Measurements from ENCODE around the gene CD48.
"Not testable (repeated sequence)": the region's sequence is repeated elsewhere in the genome, so short reads cannot be mapped to it uniquely, and the experiment has no call there.

CD48 gene

DNA sequence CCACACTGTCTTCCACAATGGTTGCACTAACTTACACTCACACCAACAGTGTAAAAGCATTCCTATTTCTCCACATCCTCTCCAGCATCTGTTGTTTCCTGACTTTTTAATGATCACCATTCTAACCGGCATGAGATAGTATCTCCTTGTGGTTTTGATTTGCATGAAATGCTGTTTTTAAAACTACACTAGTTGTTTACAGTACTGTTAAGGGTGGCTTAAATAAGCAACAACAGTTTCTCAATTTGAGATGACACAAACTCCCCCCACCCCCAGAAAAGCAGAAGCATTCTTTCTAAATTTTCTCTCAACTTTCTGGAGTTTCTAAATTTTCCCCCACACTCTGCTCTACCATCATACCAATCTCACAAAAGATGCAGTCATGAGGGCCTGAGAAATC is 20.4 kb upstream of the CD48 start:
- H3K4me3 ChIP-seq (ENCODE audit: low read length): no peak overlapping the region
- TF ChIP-seq ZNF274 (IDR thresholded peaks at IDR 0.05; ENCODE audit: low read depth, low read length): no peak

DNA sequence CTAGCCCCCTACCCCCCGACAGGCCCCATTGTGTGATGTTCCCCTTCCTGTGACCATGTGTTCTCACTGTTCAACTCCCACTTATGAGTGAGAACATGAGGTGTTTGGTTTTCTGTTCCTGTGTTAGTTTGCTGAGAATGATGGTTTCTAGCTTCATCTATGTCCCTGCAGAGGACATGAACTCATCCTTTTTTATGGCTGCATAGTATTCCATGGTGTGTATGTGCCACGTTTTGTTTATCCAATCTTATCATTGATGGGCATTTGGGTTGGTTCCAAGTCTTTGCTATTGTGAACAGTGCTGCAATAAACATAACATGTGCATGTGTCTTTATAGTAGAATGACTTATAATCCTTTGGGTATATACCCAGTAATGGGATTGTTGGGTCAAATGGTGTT is 19.9 kb upstream of the CD48 start:
- not testable (repeated sequence) for H3K4me3 ChIP-seq (ENCODE audit: low read length)

DNA sequence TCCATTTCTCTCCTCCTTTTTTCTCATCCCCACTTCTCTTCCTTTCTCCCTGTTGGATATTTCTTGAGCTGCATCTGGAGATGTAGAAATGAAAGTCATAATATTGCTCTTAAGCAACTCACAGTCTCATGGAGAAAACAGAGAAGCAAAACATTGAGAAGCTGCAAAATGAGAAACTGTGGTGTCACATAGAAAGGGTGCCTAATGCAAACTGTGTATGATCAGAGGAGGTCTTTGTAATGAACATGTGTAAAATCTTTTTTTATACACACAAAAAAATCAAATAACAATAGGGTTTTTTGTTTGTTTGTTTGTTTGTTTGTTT is 15.7 kb upstream of the CD48 start:
- TF ChIP-seq ZNF274 (IDR thresholded peaks at IDR 0.05; ENCODE audit: low read depth, low read length): no peak
- H3K4me3 ChIP-seq (ENCODE audit: low read length): no peak overlapping the region

DNA sequence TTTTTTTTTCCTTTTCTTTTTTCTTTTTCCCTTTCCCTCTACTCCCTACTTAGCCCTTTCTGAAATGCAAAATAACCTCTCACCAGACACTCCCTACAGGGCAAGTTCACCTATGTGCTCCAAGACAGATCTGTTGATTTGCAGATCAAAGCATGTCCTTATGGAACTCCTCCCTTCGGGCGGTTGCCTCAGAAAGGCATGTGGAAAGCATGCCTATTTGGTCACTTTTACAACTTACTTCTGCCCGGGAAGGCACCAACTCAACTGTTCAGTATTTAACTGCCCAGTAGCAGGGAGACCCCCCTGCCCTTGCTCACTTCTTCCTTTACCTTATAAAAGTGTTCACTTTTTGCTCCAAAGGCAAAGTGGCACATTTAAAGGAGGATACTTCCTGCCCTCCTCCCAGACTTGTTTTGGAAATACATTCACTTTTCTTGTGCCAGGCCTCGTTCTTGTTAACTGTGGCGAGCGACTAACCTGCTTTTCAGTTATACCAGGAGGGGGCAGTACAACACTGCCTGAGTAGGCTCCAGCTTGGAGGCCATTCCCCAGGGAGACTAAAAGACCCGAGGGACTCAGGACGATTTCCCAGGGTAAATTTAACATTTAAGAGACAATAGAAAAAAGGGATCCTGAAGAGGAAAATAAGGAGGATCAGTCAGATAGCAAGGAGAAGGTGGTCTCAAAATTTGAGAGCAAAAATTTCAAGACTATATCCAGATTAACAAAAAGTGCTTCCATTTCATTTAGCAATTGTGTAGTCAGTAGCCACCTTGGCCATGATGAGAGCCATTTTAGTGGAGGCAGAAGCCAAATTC is 15.1 kb upstream of the CD48 start:
- no peak for TF ChIP-seq ZNF274 (IDR thresholded peaks at IDR 0.05; ENCODE audit: low read depth, low read length)
- peak overlapping the region; percentile 33; the same call in 1 of the 2 replicates for H3K4me3 ChIP-seq (ENCODE audit: low read length)

DNA sequence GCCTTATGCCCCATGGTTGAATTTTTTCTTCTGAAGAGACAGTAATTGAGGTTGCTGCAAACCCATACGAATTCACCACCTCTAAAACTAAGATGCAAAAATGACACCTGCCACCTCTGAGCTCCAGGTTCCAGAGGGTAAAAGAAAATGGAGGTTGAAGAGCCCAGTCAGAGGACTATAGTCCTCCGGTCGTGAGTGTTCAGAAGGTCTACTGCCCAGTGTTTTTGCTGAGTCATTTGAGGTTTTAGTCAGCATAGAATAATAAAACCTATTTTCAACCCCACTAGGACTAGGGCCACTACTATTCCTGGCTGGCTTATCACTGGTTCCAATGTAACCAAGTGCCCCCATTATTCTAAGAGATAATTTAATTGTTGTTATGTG is 14.5 kb upstream of the CD48 start:
- H3K4me3 ChIP-seq (ENCODE audit: low read length): no peak overlapping the region
- TF ChIP-seq ZNF274 (IDR thresholded peaks at IDR 0.05; ENCODE audit: low read depth, low read length): no peak

DNA sequence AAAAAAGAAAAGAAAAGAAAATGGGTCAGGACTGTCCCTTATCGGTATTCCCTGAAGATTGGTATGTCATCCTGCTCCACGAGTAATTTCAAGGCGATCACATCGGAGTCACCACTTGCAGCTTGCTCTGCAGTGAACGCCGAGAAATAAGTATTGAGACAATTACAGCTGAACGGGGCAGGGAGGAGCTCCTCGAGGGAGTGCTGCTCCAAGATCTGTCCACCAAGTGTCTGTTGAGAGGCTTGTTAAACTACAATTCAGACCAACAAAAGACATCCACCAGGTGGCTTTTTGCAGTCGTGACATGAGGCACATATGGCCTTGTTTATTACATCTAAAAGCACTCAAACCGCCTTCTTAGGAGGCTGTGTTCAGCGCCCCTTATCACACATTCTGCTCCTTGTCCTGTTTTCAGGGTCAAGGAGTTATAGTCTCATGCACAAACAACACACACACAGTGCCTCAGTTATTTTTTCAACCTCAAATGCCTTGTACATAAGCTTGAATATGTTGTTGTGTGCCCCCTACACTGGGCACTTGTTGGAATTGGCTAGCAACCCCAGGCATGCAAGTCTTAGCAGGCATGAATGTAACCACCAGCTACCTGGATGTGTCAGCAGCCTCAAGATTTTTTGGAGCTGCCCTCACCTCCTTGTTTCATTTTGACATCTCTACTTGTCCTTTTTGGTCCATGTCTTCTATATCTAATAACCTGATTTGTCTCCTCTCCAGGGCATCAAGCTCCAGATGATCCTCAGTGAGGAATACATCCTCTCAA is 13.0 kb upstream of the CD48 start:
- no peak for TF ChIP-seq ZNF274 (IDR thresholded peaks at IDR 0.05; ENCODE audit: low read depth, low read length)
- no peak overlapping the region for H3K4me3 ChIP-seq (ENCODE audit: low read length)

DNA sequence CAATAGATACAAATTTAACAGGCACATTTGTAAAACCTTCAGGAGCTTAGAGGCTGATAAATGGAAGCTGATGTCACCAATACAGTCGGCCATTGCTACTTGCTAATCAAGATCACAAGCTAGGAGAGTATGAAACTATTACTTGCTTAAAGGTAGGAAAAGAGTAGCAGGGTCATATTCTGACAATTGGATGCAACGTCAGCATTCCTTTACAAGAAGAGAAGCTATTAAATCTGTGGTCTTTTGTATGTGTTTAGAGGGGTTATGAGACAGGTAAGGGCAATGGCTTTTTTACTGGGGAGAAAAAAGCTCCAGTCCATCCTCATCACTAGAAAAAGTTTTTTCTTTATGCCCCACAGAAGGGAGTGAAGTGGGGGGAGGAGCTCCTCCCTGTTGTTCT is 11.7 kb upstream of the CD48 start:
- no peak overlapping the region for H3K4me3 ChIP-seq (ENCODE audit: low read length)
- no peak for TF ChIP-seq ZNF274 (IDR thresholded peaks at IDR 0.05; ENCODE audit: low read depth, low read length)

DNA sequence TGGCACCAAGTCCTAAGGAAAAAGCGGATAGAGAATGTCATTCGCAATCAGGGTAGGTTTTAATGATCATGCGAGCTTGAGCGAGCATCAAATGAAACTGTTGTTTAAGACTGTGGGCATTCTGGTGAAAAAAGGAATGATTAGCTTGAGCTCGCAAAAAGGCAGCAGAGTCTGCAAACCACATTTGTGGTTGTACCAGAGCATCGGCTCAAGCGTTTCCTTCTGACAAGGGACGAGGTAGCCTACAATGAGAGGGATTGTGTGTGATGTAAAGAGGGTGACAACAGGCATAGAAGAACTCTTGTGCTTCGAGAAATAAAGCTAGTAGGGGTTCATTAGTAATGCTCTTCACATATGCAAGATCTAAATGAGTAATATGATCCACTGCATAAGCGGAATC is 11.1 kb upstream of the CD48 start:
- TF ChIP-seq ZNF274 (IDR thresholded peaks at IDR 0.05; ENCODE audit: low read depth, low read length): no peak
- H3K4me3 ChIP-seq (ENCODE audit: low read length): no peak overlapping the region

DNA sequence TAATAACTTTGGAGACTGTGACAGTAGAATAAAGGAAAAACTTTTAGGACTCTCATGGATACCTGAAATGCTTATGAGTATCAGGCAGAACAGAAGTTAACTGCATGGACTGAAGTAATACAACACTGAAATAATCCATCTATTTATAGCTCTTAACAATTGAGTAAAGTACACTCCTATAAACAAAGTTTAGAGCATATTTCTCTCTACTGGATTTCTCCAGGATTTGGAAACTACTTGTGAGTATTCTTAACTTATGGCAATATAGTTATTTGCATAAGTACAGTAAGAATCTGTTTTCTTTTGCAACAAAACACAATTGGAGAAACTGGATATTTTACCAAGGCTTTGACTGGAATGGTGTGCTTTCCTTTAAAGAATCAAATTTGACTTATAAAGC is 9.9 kb upstream of the CD48 start:
- TF ChIP-seq ZNF274 (IDR thresholded peaks at IDR 0.05; ENCODE audit: low read depth, low read length): no peak
- H3K4me3 ChIP-seq (ENCODE audit: low read length): no peak overlapping the region

DNA sequence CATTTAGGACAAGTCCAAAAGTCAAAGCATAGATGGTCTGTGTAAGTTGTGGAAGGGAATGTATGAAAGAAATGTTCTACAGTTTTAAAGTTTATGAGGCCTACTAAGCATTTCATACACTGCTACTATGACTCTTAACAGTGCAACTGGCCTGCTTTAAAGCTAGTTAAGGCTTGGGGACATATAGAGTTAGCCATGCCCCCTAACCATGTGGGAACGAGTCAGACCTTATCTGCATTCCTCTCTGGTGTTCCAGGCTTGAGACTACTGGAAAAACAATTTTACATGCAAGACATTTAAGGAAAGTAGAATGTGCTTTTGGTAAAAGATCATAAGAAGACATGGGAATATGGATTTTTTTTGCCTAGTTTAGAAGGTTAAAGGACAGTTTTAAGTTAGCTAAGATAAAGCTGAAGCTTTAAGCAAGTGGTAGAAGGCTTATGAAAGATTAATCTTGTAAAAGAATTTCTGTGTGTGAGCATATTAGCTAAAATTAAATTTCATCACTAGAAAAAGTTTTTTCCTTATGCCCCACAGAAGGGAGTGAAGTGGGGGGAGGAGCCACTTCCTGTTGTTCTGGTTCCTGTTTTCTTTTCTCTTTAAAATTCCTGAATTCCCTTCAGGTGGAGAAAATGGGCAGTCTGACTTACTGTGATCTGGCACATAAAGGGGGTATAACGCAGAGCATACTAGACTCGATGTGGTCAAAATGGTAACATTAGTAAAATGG is 8.9 kb upstream of the CD48 start:
- no peak for TF ChIP-seq ZNF274 (IDR thresholded peaks at IDR 0.05; ENCODE audit: low read depth, low read length)
- no peak overlapping the region for H3K4me3 ChIP-seq (ENCODE audit: low read length)

DNA sequence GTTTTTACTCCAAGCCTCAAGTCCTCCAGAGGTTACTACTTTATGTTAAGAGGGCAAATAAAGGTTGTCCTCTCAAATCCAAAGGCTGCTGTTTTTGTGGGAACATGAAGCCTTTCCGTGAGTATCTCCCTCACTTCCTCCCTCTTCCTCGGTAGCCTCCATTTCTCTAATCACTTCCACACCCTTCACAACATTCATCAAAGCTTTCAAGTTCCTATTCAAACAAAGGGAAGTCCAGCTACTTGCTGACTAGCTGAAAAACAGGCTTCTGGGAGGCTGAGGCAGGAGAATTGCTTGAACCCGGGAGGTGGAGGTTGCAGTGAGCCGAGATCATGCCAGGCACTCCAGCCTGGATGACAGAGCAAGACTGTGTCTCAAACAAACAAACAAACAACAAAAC is 6.6 kb upstream of the CD48 start:
- no peak overlapping the region for H3K4me3 ChIP-seq (ENCODE audit: low read length)
- no peak for TF ChIP-seq ZNF274 (IDR thresholded peaks at IDR 0.05; ENCODE audit: low read depth, low read length)

DNA sequence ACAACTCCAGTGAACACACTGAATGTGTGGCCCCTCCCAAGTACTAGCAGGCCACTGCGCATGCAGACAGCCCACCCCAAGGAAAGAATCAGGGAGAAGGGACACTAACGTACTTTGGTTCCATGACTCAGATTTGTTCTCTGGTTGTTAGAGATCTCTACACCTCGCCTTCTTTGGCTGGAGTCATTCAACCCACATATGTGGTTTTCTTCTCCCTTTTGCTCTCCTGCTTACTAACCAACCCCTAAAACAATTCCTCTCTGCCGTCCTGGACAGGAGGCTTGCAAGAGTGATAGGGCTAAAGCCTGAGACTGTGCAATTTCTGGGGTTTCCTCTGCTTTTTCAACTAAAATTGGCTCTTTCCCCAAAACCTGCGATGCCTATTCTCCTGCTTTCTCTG is 5.7 kb upstream of the CD48 start:
- TF ChIP-seq ZNF274 (IDR thresholded peaks at IDR 0.05; ENCODE audit: low read depth, low read length): no peak
- no peak overlapping the region for H3K4me3 ChIP-seq (ENCODE audit: low read length)

DNA sequence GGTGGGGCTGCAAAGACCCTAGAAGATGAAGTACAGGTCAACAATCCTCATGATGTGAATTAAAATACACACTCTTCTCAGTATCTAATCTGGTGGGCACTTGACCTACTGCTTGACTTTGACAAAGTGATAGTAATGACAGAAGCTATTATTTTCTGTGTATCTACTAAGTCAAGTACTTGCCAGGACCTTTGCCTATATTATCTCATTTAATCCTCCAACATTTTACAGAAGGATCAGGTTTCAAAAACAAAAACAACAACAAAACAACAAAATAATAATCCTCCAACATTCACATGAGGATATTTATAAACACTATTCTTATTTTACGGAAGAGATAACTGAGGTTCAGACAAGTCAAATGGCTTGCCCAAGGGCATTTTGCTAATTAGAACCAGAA is 4.4 kb upstream of the CD48 start:
- H3K4me3 ChIP-seq (ENCODE audit: low read length): no peak overlapping the region
- TF ChIP-seq ZNF274 (IDR thresholded peaks at IDR 0.05; ENCODE audit: low read depth, low read length): no peak

DNA sequence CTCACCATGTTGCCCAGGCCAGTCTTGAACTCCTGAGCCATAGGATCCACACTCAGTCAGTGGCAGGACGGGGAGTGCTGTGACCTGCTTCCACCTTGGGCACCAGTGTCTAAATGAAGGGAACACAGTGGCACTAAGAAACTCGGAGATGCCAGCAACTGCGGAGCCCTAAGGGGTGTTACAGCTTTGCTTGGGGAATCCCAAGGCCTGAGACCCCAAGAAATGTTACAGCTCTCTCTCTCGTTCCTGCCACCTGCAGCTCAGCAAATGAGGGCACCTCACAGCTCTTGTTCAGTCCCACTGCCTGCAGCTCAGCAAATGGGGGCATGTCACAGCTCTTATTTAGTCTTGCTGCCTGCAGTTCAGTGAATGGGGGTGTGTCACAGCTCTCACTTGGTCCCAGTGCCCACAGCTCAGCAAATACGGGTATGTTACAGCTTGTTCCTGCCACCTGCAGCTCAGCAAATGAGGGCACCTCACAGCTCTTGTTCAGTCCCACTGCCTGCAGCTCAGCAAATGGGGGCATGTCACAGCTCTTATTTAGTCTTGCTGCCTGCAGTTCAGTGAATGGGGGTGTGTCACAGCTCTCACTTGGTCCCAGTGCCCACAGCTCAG is 2.5 kb upstream of the CD48 start:
- not testable (repeated sequence) for H3K4me3 ChIP-seq (ENCODE audit: low read length)

DNA sequence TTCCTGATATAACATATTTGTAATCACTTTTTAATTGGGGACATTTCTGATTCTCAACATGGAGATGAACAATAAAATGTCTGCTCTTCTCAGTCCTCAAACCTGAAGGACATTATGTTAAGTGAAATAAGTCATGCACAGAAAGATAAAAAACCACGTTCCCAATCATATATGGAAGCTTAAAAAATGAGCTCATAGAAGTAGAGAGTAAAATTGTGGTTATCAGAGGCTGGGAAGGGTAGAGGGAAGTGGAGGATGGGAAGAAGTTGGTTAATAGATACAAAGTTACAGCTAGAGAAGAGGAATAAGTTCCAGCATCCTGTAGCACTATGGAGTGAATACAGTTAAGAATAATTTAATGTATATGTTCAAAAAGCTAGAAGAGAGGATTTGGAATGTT is 1.5 kb upstream of the CD48 start:
- TF ChIP-seq ZNF274 (IDR thresholded peaks at IDR 0.05; ENCODE audit: low read depth, low read length): no peak
- no peak overlapping the region for H3K4me3 ChIP-seq (ENCODE audit: low read length)

DNA sequence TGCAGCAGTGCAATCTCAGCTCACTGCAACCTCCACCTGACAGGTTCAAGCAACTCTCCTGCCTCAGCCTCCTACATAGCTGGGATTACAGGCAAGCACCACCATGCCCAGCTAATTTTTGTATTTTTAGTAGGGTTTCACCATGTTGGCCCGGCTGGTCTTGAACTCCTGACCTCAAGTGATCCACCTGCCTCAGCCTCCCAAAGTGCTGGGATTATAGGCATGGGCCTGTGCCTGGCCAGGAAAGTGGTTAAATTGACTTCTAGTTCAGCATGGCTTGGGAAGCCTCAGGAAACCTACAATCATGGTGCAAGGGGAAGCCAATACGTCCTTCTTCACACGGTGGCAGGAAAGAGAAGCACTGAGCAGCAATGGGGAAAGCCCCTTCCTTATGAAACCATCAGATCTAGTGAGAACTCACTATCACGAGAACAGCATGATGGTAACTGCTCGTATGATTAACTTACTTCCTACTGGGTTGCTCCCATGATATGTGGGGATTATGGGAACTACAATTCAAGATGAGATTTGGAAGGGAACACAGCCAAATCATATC is 981 bp upstream of the CD48 start:
- peak overlapping the region; percentile 60; the same call in 1 of the 2 replicates for H3K4me3 ChIP-seq (ENCODE audit: low read length)
